DND-41 (cell line): ENCODE measurements around the gene LMLN.
"Not testable (repeated sequence)": the region's sequence is repeated elsewhere in the genome, so short reads cannot be mapped to it uniquely, and the experiment has no call there.

Experiments used
- ATAC-seq: fragments of 200-7000 bp; cut with Tn5 transposase; 3 replicates; pipeline ENCODE4 v1.9.1; 2021; ENCODE audit warnings: low read depth; ENCODE audit not compliant: insufficient read depth
- DNase-seq: peaks from one replicate; pipeline ENCODE4 v3.0.0-alpha.2; 2020
- H2AFZ ChIP-seq: 2 replicates; pipeline ENCODE4 v1.6.0; 2012; ENCODE audit warnings: low read depth, low read length
- H3K27ac ChIP-seq: 2 replicates; pipeline ENCODE4 v1.5.1; 2012; ENCODE audit warnings: low read length, inconsistent platforms
- H3K27me3 ChIP-seq: fragments of 200-600 bp; sonication (generic); 2 replicates; pipeline ENCODE4 v1.6.0; 2012; ENCODE audit warnings: low read length, mild to moderate bottlenecking, inconsistent platforms; ENCODE audit not compliant: insufficient read depth, poor library complexity
- H3K36me3 ChIP-seq: 2 replicates; pipeline ENCODE4 v1.5.1; 2012; ENCODE audit warnings: low read length, inconsistent platforms; ENCODE audit not compliant: insufficient read depth
- H3K4me1 ChIP-seq: 2 replicates; pipeline ENCODE4 v1.5.1; 2012; ENCODE audit warnings: mild to moderate bottlenecking, low read length; ENCODE audit not compliant: insufficient read depth
- H3K4me2 ChIP-seq: 2 replicates; pipeline ENCODE4 v1.6.0; 2012; ENCODE audit warnings: mild to moderate bottlenecking, moderate library complexity, low read length, inconsistent platforms; ENCODE audit not compliant: insufficient read depth
- H3K4me3 ChIP-seq, 2 experiments: fragments of 200-600 bp in 1 of 2; shearing (Covaris generic) in 1 of 2; 2 replicates each; pipeline ENCODE4 v1.5.1; 2012 to 2016; ENCODE audit warnings: inconsistent platforms in 2 of 2, low read length in 2 of 2, mild to moderate bottlenecking in 2 of 2, low read depth in 1 of 2, moderate library complexity in 1 of 2
- H3K79me2 ChIP-seq: 2 replicates; pipeline ENCODE4 v1.6.0; 2012; ENCODE audit warnings: low read length, inconsistent platforms; ENCODE audit not compliant: insufficient read depth
- H3K9ac ChIP-seq: 2 replicates; pipeline ENCODE4 v1.6.0; 2012; ENCODE audit warnings: low read depth, mild to moderate bottlenecking, inconsistent platforms, low read length, moderate library complexity
- H3K9me3 ChIP-seq: 2 replicates; pipeline ENCODE4 v1.5.1; 2012; ENCODE audit warnings: low read length, moderate library complexity, mild to moderate bottlenecking, inconsistent platforms; ENCODE audit not compliant: insufficient read depth, severe bottlenecking
- H4K20me1 ChIP-seq: 2 replicates; pipeline ENCODE4 v1.6.0; 2012; ENCODE audit warnings: low read length; ENCODE audit not compliant: insufficient read depth
- EZH2 ChIP-seq: IDR thresholded peaks from 3 replicates; pipeline ENCODE4 v1.6.1; 2012; ENCODE audit warnings: borderline replicate concordance, low read depth, mild to moderate bottlenecking, moderate library complexity, low read length, inconsistent platforms; ENCODE audit not compliant: severe bottlenecking
- TF ChIP-seq, protein P1 (sequence below): IDR thresholded peaks from 2 replicates; pipeline ENCODE4 v1.5.1; 2012; ENCODE audit warnings: borderline replicate concordance, low read length, moderate library complexity, mild to moderate bottlenecking; ENCODE audit not compliant: poor library complexity, severe bottlenecking; ENCODE audit errors: extremely low read depth

The LMLN gene

GRCh38 chr3:198079771-198080520 is 119.9 kb downstream of the LMLN start:
- ATAC-seq (peak; percentile 52), DNase-seq (no peak)
- TF ChIP-seq, protein P1, sequence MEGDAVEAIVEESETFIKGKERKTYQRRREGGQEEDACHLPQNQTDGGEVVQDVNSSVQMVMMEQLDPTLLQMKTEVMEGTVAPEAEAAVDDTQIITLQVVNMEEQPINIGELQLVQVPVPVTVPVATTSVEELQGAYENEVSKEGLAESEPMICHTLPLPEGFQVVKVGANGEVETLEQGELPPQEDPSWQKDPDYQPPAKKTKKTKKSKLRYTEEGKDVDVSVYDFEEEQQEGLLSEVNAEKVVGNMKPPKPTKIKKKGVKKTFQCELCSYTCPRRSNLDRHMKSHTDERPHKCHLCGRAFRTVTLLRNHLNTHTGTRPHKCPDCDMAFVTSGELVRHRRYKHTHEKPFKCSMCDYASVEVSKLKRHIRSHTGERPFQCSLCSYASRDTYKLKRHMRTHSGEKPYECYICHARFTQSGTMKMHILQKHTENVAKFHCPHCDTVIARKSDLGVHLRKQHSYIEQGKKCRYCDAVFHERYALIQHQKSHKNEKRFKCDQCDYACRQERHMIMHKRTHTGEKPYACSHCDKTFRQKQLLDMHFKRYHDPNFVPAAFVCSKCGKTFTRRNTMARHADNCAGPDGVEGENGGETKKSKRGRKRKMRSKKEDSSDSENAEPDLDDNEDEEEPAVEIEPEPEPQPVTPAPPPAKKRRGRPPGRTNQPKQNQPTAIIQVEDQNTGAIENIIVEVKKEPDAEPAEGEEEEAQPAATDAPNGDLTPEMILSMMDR, result no peak
- TF ChIP-seq EZH2, result no peak
- H3K4me3 ChIP-seq, result no peak overlapping the region
- peaks cover 6% of the 10 kb centered on the region for H3K9me3 ChIP-seq
- no peaks in the 10 kb centered on the region for H3K79me2 ChIP-seq
- no peak overlapping the region for H3K4me2 ChIP-seq
- no peak overlapping the region for H2AFZ ChIP-seq
- H3K27ac ChIP-seq, result no peak overlapping the region
- H3K9ac ChIP-seq, result no peak overlapping the region
- H4K20me1 ChIP-seq, result no peaks in the 10 kb centered on the region
- H3K27me3 ChIP-seq, result peaks cover 16% of the 10 kb centered on the region
- H3K4me1 ChIP-seq, result no peaks in the 10 kb centered on the region
- H3K36me3 ChIP-seq, result no peaks in the 10 kb centered on the region

- Histone ChIP-seq H3K4me2 (no peak overlapping the region), H3K9me3 (peaks cover 6% of the 10 kb centered on the region), H3K27me3 (peaks cover 11% of the 10 kb centered on the region)
Measured at GRCh38 chr3:198080521-198081384, 120.7 kb downstream of the LMLN start.

DNA sequence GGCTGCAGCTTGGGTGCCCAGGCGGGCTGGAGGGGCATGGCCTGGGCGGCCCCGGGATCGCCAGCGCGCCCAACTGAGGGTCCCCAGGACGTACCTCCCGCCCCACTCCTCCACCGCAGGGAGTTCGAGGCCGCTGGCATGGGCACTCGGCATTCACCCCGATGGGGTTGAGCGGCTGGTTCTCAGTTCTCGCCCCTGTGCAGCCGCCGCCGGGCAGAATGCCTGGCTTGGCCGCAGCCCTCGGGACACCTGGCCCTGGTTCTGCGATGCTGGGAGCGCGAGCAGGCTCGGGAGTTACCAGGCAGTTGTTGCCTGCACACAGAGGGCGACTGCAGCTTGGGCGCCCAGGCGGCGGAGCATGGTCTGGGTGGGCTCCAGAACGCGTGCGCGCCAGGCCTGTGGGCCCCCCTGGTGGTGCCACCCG is 121.4 kb downstream of the LMLN start:
- H3K4me3 ChIP-seq, result no peak overlapping the region
- no peak for DNase-seq

More at GRCh38 chr3:198080521-198081384, 120.7 kb downstream of the LMLN start:
- DNase-seq (peak; percentile 48), ATAC-seq (peak; percentile 86)
- Histone ChIP-seq H4K20me1 (no peaks in the 10 kb centered on the region), H3K4me1 (no peaks in the 10 kb centered on the region), H3K4me3 (no peak overlapping the region), H3K27ac (no peak overlapping the region), H2AFZ (no peak overlapping the region), H3K9ac (no peak overlapping the region), H3K36me3 (no peaks in the 10 kb centered on the region), H3K79me2 (no peaks in the 10 kb centered on the region)
- TF ChIP-seq, protein P1, result peak; percentile 28
- TF ChIP-seq EZH2, result no peak

GRCh38 chr3:198082226-198082625 is 122.2 kb downstream of the LMLN start:
- not testable (repeated sequence) for H3K36me3 ChIP-seq, H2AFZ ChIP-seq, H3K4me1 ChIP-seq, H3K27ac ChIP-seq, ATAC-seq, H3K4me2 ChIP-seq, DNase-seq, H3K79me2 ChIP-seq, H4K20me1 ChIP-seq, H3K9me3 ChIP-seq, H3K9ac ChIP-seq, H3K4me3 ChIP-seq
- H3K27me3 ChIP-seq, result peaks cover 11% of the 10 kb centered on the region

More for the DNA sequence above, 121.4 kb downstream of the LMLN start:
- no peak overlapping the region for H2AFZ ChIP-seq
- no peaks in the 10 kb centered on the region for H3K4me1 ChIP-seq
- no peak for ATAC-seq
- TF ChIP-seq EZH2, result no peak
- TF ChIP-seq, protein P1, result no peak
- no peak overlapping the region for H3K4me2 ChIP-seq
- H3K27me3 ChIP-seq, result peaks cover 11% of the 10 kb centered on the region
- H3K27ac ChIP-seq, result no peak overlapping the region
- peaks cover 6% of the 10 kb centered on the region for H3K9me3 ChIP-seq
- H3K9ac ChIP-seq, result no peak overlapping the region
- H4K20me1 ChIP-seq, result no peaks in the 10 kb centered on the region
- H3K79me2 ChIP-seq, result no peaks in the 10 kb centered on the region
- no peaks in the 10 kb centered on the region for H3K36me3 ChIP-seq
